GM19238 (cell line): ENCODE measurements around the gene TCF4.

Experiments
- DNase-seq: peaks from one replicate; pipeline ENCODE4 v3.0.0; 2011; ENCODE audit warnings: low spot score; ENCODE audit not compliant: insufficient read length

TCF4 gene

GRCh38 chr18:55390898-55391297, 197.1 kb downstream of the TCF4 start:
- no peak for DNase-seq

GRCh38 chr18:55387139-55387984, 200.6 kb downstream of the TCF4 start:
- DNase-seq = no peak

- DNase-seq = no peak
These were observed 201.4 kb downstream of the TCF4 start for GRCh38 chr18:55386545-55386944.

- no peak for DNase-seq
These were observed 202.2 kb downstream of the TCF4 start for GRCh38 chr18:55385770-55386169.

GRCh38 chr18:55384551-55385275, 203.3 kb downstream of the TCF4 start:
- DNase-seq = no peak

- DNase-seq = no peak
These were observed 203.9 kb downstream of the TCF4 start for GRCh38 chr18:55384115-55384514.

- no peak for DNase-seq
These were observed 205.7 kb downstream of the TCF4 start for GRCh38 chr18:55382277-55382805.

GRCh38 chr18:55381277-55381676, 206.7 kb downstream of the TCF4 start:
- DNase-seq = no peak

- DNase-seq = no peak
These were observed 207.4 kb downstream of the TCF4 start for GRCh38 chr18:55380589-55380988.

GRCh38 chr18:55376387-55376786, 211.6 kb downstream of the TCF4 start:
- peak; percentile 13 for DNase-seq

GRCh38 chr18:55375930-55376329, 212.1 kb downstream of the TCF4 start:
- DNase-seq = no peak

GRCh38 chr18:55374741-55375140, 213.3 kb downstream of the TCF4 start:
- DNase-seq = no peak

- no peak for DNase-seq
These were observed 215.8 kb downstream of the TCF4 start for GRCh38 chr18:55372209-55372608.

GRCh38 chr18:55370936-55371335, 217.1 kb downstream of the TCF4 start:
- no peak for DNase-seq

- DNase-seq = no peak
These were observed 218.6 kb downstream of the TCF4 start for GRCh38 chr18:55369346-55369745.

GRCh38 chr18:55365342-55365741, 222.7 kb downstream of the TCF4 start:
- DNase-seq = no peak

GRCh38 chr18:55362303-55362702, 225.7 kb downstream of the TCF4 start:
- DNase-seq = no peak

GRCh38 chr18:55361492-55362250, 226.3 kb downstream of the TCF4 start:
- no peak for DNase-seq

GRCh38 chr18:55360061-55360460, 227.9 kb downstream of the TCF4 start:
- DNase-seq = no peak

GRCh38 chr18:55356815-55357214, 231.2 kb downstream of the TCF4 start:
- no peak for DNase-seq

GRCh38 chr18:55355223-55355622, 232.8 kb downstream of the TCF4 start:
- no peak for DNase-seq

GRCh38 chr18:55354795-55355194, 233.2 kb downstream of the TCF4 start:
- no peak for DNase-seq
